ENCODE measurements around the gene FTO.

DNA sequence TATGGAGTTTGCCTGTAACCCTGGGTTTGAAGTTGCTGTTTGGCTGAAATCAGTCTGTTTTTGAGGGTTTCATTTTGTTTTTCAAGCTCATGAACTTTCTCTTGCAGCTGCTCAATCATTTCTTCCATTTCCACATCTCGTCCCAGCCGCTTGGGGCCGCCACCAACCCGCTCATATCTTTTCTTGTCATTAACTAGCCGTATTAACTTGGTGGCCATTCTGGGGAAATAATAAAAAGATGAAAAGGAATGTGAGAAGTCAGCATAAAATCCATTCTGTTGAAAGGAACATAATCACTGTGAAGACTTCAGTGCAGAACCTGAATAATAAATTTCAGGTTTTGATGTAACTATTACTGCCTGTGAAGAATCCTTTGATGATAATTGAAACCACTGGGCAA is 11.8 kb upstream of the FTO start:
- TF ChIP-seq, protein P1, sequence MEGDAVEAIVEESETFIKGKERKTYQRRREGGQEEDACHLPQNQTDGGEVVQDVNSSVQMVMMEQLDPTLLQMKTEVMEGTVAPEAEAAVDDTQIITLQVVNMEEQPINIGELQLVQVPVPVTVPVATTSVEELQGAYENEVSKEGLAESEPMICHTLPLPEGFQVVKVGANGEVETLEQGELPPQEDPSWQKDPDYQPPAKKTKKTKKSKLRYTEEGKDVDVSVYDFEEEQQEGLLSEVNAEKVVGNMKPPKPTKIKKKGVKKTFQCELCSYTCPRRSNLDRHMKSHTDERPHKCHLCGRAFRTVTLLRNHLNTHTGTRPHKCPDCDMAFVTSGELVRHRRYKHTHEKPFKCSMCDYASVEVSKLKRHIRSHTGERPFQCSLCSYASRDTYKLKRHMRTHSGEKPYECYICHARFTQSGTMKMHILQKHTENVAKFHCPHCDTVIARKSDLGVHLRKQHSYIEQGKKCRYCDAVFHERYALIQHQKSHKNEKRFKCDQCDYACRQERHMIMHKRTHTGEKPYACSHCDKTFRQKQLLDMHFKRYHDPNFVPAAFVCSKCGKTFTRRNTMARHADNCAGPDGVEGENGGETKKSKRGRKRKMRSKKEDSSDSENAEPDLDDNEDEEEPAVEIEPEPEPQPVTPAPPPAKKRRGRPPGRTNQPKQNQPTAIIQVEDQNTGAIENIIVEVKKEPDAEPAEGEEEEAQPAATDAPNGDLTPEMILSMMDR (conservative IDR thresholded peaks at IDR 0.05 in 1 of 2, IDR thresholded peaks at IDR 0.05 in 1 of 2; ENCODE audit: extremely low read depth in 1 of 2, insufficient read depth in 1 of 2, low read depth in 1 of 2, low read length in 2 of 2): peak; percentile 7 to 35
- no peak for TF ChIP-seq EZH2 (IDR thresholded peaks at IDR 0.05; ENCODE audit: borderline replicate concordance, low read length)

All from mammary epithelial cell (primary cell).